ENCODE data around the gene NMNAT2.

DNA sequence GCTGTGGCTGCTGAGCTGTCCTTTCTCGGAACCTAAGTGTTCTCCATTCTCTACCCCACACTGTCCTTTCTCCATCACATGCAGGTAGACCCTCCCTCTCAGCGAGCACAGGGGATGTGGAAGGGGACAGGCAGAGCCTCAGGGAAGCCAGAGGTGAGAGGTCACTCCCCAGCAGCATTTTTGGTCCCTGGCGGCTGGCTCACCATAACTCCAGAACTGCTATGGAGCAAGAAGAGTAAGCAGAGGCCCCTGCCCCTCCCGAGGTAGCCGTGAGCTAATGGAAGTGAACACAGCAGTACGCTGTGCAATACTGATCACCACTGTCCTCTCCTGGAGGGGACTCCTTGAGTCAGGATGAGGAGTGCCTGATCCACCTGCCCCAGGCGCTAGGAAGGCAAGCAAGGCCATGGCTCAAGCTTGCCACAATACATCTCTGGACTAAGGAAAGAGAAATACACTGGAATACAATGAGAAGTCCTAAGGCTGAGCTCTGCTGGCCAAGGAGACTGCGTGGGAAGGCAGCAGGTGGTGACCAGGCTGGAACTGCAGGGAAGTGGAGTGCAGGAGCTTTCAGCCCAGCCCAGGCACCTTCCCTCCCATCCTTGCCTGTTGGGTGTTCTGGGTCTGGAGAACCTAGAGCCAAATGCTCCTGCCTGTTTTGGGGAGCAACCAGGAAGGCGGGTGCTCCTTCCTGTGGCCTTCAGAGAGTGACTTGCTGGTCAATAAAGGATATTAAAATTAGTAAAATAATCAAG lies 135.9 kb downstream of the NMNAT2 start:
- TF ChIP-seq REST (IDR thresholded peaks at IDR 0.05; ENCODE audit: insufficient read depth in 1 of 2, low read depth in 2 of 2, low read length in 1 of 2) (no peak), CTCF (IDR thresholded peaks at IDR 0.05) (no peak), POLR2AphosphoS5 (IDR thresholded peaks at IDR 0.05; ENCODE audit: low read depth, low read length) (no peak)

Measured in Panc1 (cell line).